Stimulated activated CD4-positive, alpha-beta T cell treated with anti-CD3 and anti-CD28 coated beads, TNF-alpha, amount 100 ng/mL, for 1 hour (primary cell): Measurements from ENCODE around the gene FGD5.

Experiments used
- DNase-seq, 3 donors: peaks; one replicate each; pipeline ENCODE4 v3.0.0-alpha.2; 2020; ENCODE audit warnings: low read depth in 3 of 3, low spot score in 1 of 3

Gene FGD5

GRCh38 chr3:14823910-14824629 is 5.3 kb downstream of the FGD5 start:
- no peak for DNase-seq

- DNase-seq = no peak
Observed at GRCh38 chr3:14824646-14825045, 5.9 kb downstream of the FGD5 start.

DNA sequence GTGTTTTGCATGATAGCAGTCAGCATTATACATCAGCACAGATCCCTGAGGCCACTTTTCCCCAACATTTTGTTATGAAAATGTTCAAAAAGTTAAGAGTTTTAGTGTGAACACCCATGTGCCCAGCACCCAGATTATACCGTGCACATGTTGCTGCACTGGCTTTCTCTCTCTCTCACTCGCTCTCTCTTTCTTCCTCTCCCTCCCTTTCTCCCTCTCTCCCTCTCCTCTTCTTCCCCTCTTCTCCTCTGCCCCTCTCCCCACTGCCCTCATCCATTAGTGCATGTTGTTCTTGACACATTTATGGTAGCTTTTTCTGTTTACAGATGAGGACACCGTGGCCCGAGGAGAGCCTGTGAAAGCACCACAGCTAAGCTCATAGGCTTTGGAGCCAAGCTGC is 7.3 kb downstream of the FGD5 start:
- no peak for DNase-seq

- DNase-seq = no peak
Observed at GRCh38 chr3:14827776-14828175, 9.0 kb downstream of the FGD5 start.

DNA sequence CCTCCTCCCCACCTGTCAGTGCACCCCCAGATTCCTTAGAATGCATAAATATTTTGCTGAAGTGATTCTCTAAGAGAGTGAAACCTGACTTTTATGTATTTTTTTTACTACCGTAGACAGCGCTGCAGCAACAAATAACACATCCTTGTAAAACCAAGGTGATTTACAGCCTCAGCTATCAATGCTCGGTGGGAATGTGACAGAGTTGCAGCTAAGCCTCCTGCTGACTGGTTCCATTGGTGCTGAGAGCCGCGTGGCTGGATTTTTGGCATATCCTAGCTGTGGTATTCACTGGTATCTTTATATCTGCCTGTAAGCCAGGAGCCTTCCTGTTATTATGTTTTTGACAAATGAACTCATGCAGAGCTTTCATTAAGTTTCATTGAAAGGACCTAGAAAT is 11.0 kb downstream of the FGD5 start:
- DNase-seq = no peak

DNA sequence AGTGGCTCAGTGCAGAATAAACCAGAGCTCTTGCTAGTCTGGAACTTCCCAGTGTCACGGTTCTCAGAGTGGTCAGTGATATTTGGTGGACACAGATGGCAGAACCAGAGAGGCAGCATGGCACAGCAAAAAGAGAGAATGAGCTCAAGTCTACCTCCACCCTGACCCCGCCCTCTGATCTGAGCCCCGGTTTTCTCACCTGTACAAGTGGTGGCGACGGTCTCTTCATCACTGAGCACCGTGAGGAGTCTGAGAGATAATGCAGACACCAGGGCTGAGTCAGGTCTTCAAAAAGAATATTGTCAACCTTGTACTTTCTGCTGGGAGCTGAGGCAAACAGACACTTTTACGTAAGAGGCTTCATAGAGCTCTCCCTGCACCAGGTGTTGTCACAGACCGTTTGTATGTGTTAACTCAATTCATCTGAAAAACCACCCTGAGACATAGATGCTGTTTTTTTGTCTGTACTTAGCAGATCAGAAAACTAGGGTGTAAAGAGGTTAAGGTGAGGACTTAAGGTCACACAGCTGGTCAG is 13.2 kb downstream of the FGD5 start:
- no peak for DNase-seq

DNA sequence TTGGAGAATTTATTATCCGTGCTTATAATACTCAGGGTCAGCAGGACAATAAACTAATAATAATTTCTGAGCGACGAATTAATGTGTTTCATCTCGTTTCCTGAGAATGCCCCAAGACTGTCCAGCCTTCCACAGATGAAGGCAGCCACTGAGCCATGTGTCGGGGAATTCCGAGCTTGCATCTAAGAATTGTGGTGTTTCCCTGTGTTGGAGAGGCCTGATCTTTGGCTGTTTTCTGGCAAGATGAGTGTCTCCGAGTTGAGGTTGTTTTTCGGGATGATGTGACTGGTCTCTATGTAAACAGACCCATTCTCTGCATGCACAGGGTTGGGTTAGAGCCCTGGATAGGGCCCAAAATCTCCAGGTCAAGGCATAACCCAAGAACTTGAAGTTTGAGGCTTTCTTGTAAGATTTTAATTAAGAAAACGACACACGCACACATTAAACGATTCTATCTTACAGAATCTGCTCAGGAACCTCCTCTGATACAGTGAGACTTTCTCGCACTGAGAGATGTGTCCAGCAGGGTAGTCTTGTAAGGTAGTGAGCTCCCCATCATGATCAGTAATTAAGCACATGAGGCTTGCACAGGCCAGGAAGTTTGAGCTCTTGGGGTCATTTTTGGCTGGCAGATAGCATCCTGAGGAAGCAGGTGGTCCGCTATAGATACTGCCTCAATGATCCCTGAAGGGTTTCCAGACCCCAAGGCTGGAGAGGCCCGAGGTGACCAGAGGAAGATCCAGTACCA is 14.4 kb downstream of the FGD5 start:
- DNase-seq = no peak

- DNase-seq = no peak
Observed at GRCh38 chr3:14834121-14834520, 15.4 kb downstream of the FGD5 start.

DNA sequence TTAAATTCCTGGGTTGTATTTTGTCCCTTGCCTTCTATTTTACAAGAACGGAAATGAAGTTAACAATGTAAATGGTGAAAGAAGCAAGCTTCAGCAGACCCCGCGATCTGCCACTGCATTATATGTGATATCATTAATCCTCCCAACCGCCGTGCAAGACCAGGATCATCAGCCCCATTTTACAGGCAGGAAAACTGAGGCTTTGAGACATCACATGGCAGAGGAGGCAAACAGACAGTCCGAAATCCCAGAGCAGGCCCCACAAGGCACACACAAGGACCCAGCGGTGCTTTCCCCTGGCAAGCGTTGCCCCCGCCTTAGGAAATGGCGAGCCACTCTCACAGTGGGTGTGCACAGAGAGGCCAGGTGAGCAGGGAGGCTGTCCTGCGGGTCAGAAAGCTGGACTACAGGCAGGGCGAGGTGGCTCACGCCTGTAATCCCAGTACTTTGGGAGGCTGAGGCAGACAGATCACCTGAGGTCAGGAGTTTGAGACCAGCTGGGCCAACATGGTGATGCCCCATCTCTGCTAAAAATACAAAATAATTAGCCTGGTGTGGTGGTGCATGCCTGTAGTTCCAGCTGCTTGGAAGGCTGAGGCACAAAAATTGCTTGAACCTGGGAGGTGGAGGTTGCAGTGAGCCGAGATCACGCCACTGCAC is 16.2 kb downstream of the FGD5 start:
- no peak for DNase-seq

GRCh38 chr3:14836049-14836468 is 17.3 kb downstream of the FGD5 start:
- DNase-seq = no peak

- no peak for DNase-seq
Observed at GRCh38 chr3:14837186-14837877, 18.6 kb downstream of the FGD5 start.

DNA sequence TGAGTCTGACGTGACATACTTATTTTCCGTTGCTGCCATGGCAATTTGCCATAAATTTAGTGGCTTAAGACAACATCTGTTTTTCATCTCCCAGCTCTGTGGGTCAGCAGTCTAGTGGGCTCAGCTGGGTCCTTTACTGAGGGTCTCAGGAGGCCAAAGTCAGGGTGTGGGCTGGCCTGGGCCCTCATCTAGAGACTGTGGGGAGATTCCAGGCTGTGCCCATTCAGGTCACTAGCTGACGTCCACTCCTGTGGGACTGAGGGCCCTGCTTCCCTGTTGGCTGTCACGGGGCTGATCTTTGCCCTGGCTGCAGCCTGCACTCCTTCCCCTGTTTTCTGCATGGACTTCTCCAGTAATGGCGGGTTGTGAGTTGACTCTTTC is 19.1 kb downstream of the FGD5 start:
- no peak for DNase-seq

GRCh38 chr3:14839236-14839635 is 20.5 kb downstream of the FGD5 start:
- DNase-seq = no peak

GRCh38 chr3:14841836-14842235 is 23.1 kb downstream of the FGD5 start:
- DNase-seq = no peak

DNA sequence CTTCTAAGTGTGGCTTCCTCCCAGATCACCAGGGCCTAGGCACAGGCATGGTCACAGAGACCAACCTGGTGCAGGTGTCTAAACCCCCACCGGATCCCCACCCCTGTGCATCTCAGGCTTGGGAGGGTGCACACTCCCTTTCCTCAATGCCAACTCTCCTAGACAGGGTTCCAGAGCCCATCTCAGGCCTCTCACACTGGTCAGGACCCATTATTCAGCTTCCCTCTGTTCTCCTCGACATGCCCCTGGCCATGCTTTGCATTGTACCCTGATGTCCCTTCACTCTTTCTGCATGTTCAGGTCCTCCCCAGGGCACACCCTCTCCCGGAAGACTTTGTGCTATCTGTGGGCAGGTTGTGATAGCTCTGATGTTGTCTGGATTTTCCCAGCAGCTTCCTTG is 23.5 kb downstream of the FGD5 start:
- DNase-seq = no peak

- DNase-seq = no peak
Observed at GRCh38 chr3:14843321-14843720, 24.6 kb downstream of the FGD5 start.

DNA sequence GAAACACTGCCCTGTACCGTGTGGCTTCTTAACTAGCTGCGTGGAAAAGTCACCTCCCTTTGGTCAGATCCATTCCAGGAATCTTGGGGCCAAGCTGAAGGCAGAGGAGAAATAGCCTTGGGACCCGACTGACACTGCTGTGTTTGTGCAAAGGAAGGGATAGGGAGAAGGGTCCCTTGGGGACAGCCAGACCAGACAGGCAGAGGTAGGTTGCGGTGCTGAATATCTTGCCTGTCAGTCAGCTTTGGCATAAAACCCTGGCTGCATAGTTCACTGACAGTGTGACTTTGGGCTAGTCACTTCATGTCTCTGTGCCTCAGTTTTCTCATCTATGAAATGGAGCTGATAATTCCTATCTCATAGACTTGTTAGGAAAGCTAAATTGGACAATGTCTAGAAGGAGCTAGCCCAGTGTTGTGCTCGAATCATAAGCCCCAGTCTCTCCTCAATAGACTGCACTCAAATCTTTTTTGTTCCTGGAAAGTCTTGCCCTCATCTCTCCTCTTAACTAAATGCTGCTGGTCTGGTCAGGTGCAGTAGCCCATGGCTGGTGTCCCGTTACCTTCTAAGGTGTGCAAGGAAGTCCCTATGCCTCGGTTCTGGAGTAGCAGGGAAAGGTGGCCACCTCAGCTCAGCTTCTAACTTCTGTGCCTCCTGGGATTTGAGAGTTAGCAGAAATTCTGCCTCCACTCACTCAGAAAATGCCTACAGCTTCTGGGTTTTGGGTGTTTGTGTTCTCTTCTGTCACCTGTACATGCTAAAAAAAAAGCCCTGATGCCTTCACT is 25.8 kb downstream of the FGD5 start:
- DNase-seq = no peak

DNA sequence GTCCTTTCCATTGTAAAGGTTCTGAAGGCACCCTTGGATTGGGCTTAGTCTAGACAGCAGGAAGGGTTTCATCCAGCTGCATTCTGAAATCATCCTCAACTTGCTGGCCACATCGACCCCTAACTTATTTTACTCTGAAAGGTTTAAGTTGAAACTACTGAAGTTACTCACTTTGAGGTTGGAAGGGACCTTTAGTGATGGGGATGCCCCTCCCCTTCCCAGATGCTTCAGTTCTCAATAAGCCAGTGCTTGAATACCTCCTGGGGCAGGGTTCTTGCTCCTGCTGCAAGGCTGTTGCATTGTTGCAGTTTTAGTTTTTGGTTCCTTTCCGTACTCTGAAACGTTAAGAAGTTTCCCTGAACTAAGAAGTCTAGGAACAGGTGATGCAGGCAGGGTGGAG is 26.4 kb downstream of the FGD5 start:
- no peak for DNase-seq

GRCh38 chr3:14845826-14846225 is 27.1 kb downstream of the FGD5 start:
- DNase-seq = no peak

- DNase-seq = no peak
Observed at GRCh38 chr3:14846226-14846880, 27.6 kb downstream of the FGD5 start.
